Mucosa of stomach (tissue), 1 donor: ENCODE measurements around the gene NMD3.

ENCODE experiments used
- H3K27me3 ChIP-seq: one replicate; pipeline ENCODE4 v1.7.0; 2013; ENCODE audit warnings: mild to moderate bottlenecking, low read length; ENCODE audit not compliant: control insufficient read depth, insufficient read depth
- H3K36me3 ChIP-seq: one replicate; pipeline ENCODE4 v1.7.0; 2013; ENCODE audit warnings: low read length; ENCODE audit not compliant: control insufficient read depth, insufficient read depth
- H3K4me1 ChIP-seq: one replicate; pipeline ENCODE4 v1.7.0; 2013; ENCODE audit warnings: mild to moderate bottlenecking, low read length; ENCODE audit not compliant: control insufficient read depth, insufficient read depth
- H3K4me3 ChIP-seq: one replicate; pipeline ENCODE4 v1.7.0; 2013; ENCODE audit warnings: low read length
- H3K9ac ChIP-seq: one replicate; pipeline ENCODE4 v1.7.0; 2013; ENCODE audit warnings: mild to moderate bottlenecking, low read length, moderate library complexity
- H3K9me3 ChIP-seq: one replicate; pipeline ENCODE4 v1.7.0; 2013; ENCODE audit warnings: mild to moderate bottlenecking, low read length, moderate library complexity; ENCODE audit not compliant: control insufficient read depth
- donor health status: Pancreatic carcinoma.

The NMD3 gene

DNA sequence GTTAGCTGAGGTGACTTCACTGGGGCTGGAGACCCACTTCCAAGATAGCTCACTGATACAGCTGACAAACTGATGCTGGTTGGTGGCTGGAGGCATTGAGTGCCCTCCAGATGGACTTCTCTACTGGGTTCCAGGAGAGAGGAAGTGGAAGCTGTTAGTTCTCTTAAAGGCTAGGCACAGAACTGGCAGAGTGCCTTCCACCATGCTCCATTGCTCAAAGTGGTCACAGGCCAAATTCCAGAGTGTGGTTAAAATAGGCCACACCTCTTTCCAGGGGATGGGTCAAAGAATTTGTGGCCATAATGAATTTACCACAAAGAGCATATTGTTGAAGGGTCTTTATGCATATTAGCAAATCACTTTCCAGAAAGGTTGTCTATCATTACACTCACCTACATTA is 74.2 kb downstream of the NMD3 start:
- Histone ChIP-seq H3K9ac (no peak overlapping the region), H3K27me3 (no peaks in the 10 kb centered on the region), H3K36me3 (no peaks in the 10 kb centered on the region), H3K4me1 (peaks cover 23% of the 10 kb centered on the region), H3K4me3 (no peak overlapping the region), H3K9me3 (no peaks in the 10 kb centered on the region)

DNA sequence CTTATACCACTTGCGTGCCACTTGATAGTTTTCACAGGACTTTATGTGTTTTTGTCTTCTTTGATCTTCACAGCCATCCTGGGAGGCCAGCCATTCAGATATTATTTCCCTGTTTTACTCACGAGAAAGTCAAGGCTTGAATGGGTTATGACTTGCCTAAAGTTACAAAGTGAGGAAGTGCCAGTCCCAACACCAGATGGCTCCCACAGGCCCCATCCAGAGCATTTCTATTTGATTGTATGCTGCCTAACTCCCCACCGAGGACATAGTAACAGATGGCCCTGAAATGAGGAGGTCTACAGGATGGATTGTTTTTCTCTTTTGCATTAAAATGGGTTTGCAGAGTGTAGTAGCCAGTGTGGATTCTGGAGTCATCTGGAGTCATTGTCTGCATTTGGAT is 75.7 kb downstream of the NMD3 start:
- Histone ChIP-seq H3K9ac (no peak overlapping the region), H3K4me1 (peaks cover 9% of the 10 kb centered on the region), H3K4me3 (no peak overlapping the region), H3K9me3 (no peaks in the 10 kb centered on the region), H3K36me3 (no peaks in the 10 kb centered on the region), H3K27me3 (no peaks in the 10 kb centered on the region)
